HG03378 (cell line): Measurements from ENCODE around the gene ZDHHC14.

ENCODE experiments used
- ATAC-seq: cut with Tn5 transposase; IDR thresholded peaks from one replicate; pipeline ENCODE4 v1.9.1; 2021; ENCODE audit warnings: mild to moderate bottlenecking, moderate library complexity; ENCODE audit not compliant: unreplicated experiment

The ZDHHC14 gene

GRCh38 chr6:157631838-157632614 lies 251.0 kb downstream of the ZDHHC14 start:
- no peak for ATAC-seq

DNA sequence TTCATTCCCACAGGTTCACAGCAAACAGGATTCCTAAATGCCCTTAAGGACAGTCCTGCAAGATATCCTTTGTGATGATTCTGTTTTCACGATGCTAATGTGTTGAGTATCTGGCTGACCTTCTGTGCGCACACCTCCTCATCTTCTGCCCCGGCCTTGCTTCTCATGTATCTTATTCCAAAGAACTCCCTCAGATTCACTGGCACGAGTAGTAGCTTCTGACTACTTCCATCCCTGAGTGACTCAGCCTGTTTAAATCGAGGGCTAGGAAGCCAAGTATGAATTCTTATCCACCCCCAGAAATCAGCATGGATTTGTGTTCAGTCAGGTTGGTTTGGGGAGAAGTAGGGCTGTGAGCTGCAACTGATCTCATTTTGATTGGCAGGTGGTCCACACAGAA lies 251.8 kb downstream of the ZDHHC14 start:
- no peak for ATAC-seq

- ATAC-seq: no peak
Observed at GRCh38 chr6:157634546-157634945, 253.6 kb downstream of the ZDHHC14 start.

DNA sequence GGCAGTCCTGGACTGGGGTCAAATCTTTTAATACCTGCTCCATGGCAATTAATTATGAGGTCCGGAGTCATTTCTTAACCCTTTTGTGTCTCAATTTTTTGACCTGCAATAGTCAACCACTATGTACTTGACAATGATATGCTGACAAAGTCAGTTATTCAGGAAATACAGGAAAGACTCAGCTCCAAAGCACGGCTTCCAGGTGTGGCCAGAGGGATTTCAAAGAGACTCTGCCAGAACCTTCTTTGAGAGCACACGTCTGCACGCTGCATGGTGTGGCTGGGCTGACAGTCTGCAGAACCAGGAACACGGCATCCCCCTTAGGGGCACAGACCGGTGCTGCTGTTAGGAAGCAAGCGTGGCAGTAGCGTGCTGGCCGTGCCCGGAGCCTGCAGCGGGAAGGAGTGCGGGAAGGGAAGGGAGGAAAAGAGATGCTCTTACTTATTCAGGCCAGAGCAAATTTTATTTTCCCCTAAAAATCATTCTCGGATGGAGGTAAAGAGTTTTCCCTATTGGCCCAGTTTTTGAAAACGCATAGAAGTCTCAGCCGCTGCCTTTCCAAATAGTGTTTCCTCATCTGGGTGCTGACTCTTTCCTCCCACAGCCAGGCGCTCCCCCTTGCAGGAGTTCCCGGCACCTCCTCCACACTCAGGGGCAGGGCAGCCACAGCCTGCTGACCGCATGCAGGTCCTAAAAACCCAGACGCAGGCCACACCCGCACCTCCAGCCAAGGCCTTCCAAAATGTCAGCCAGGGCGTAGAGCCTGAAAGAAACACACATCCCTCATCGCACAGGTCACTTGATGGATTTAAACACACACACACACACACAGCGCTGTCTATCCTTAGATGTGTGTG lies 254.6 kb downstream of the ZDHHC14 start:
- no peak for ATAC-seq

GRCh38 chr6:157637516-157637915 lies 256.5 kb downstream of the ZDHHC14 start:
- ATAC-seq: no peak

DNA sequence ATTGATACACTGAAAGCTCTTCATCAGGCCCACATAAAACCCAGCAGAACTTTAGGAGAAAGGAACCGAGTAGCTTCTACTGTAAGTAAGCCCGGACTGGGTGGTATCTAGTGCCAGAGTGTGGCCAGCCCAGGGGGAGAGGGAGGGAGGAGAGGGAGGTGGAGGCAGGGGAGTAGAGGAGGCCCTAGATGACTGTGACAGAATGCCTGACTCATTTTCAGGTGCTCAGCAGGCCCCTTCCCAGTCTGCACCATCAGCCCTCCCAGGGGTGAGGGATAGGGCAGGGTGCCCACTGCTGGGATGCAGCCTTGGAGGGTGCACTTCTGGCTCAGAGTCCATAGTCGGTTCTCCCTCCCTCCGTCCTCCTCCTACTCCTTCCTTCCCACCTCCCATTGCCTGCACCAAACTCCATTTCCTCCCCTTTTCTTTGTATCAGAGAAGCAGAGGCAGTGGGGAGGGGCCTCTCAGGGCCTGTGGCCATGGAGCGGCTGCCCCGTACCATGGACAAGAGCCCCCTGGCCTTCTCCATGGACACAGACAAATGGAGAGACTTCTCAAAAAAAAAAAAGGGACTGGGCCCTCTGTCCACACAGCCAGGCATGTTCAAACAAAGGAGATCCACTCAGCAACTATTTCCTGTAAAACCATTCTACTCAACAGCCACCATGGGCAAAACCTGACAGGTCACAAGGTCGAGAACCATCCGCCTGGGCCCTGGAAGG lies 257.1 kb downstream of the ZDHHC14 start:
- ATAC-seq: no peak

GRCh38 chr6:157638779-157639178 lies 257.8 kb downstream of the ZDHHC14 start:
- no peak for ATAC-seq

- ATAC-seq: no peak
Observed at GRCh38 chr6:157640746-157641451, 259.9 kb downstream of the ZDHHC14 start.

DNA sequence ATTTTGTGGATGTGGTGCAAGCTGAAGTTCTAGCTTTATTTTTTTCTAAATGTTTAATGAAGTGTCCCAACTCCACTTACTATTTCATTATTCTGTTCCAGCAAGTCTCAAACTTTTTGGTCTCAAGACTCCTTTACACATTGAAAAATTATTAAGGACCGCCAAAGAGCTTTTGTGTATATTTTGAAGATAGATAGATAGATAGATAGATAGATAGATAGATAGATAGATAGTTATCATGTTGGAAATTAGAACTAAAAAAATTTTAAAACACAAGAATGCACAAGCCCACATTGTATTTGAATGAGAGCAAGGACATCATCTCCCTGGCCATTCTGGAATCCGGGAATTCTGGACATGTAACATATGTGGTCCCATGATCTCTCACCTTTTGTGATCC lies 260.8 kb downstream of the ZDHHC14 start:
- ATAC-seq: no peak

DNA sequence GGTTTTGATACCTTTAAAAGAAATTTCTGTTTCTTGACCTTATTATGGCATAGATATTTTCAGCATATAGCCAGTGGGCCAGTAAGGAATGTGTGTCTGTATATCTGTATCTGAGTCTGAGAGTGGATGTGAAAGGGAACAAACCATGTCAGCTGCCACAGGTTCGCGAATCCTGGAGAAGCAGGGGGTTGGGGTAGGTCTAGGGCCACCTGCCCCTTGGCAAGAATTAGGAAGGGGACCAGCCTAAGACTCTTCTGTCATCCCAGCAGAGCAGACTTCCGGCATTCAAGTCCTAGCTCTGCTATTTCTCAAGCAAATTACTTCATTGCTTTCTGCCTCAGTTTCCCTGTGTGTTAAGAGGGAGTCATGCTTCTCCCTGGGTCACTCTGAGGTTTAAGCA lies 261.7 kb downstream of the ZDHHC14 start:
- ATAC-seq: no peak

DNA sequence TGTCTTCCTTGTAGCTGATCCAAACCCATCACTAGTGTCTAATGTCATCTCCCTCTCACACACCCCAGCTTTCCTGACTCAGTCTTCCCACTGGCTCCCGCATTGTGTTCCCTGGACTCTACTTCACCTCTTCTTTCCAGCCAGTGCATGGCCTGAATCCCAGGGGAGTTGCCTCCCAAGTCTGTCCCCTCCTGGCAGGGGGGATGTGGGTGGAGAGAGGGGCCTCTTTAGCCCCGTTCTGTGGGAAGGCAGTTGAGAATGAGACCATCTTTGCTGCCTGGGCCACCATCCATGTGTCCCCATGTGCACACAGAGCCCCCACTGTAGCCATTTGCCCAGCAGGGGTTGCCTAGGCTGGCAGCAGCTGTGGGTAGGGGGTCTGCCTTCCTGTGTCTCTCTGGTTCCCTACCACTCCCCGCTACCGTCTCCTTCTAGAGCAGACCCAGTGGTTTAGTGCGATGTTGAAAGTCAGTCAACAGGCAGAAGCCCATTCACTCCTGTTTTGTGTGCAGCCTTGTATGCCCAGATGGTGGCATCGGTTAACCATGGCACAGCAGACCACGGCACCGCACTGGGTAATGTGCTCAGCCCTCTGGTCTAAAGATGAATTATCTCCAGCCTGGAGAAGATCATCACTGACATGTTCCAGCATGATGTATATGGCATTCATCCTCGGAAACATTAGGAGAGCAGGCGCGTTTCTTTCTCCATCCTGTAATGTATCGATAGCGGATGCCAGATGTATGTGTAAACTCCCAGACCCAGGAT lies 263.2 kb downstream of the ZDHHC14 start:
- ATAC-seq: no peak

DNA sequence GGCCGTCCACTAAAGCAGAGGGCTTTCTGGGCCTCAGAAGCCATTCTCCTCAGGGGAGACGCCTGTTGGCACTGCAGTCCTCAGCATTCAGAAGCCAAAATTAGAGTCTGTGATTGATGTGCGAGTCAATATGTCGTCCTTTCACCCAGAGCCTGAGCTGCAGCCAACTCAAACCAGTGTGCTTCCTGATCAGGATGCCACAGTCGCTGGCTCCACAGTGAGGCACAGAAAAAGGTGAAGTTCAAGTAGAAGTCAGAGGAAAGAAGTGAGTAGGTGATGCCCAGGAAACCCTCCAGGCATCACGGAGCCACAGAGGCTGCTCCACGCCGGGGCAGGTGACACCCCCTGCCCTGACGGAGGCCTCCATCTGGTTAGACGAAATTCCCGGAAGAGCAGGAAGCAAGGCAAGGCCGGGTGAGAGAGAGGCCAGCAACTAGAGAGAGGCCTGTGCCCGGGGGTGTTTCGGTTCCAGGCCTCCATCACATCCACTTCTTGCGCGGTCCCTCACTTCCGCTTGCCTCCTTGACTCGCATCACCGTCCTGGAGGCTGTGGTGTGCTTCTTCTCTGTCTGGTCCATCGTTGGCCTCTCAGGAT lies 264.3 kb downstream of the ZDHHC14 start:
- ATAC-seq: no peak

- ATAC-seq: no peak
Observed at GRCh38 chr6:157646012-157646411, 265.0 kb downstream of the ZDHHC14 start.

- no peak for ATAC-seq
Observed at GRCh38 chr6:157647261-157647915, 266.4 kb downstream of the ZDHHC14 start.

DNA sequence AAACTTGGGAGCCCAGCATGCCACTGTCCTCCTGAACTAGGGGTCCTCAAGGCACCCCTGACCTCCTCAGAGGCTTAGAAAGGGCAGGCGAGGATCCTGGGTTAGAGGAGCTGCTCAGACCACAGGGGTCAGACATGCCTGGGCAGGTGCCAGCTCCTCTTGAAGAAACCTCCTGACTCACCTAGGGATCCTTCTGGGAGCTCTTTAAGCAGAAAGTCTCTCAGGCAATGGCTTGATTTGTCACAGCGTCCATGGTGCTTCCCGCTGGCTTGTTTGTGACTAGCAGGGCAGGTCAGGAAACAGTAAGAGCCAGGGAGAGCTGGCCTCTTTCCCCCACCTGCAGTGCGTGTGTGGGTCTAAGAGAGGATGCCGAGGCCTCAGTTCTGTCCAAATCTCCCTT lies 267.6 kb downstream of the ZDHHC14 start:
- no peak for ATAC-seq

- no peak for ATAC-seq
Observed at GRCh38 chr6:157649311-157650260, 268.6 kb downstream of the ZDHHC14 start.

GRCh38 chr6:157650261-157650640 lies 269.3 kb downstream of the ZDHHC14 start:
- no peak for ATAC-seq

GRCh38 chr6:157650801-157651200 lies 269.8 kb downstream of the ZDHHC14 start:
- ATAC-seq: no peak
